Activated CD8-positive, alpha-beta memory T cell treated with anti-CD3 and anti-CD28 coated beads for 48 hours (primary cell): ENCODE data around the gene ARFGAP3.

ENCODE experiments used
- DNase-seq, 3 experiments: peaks; one replicate each; pipeline ENCODE4 v3.0.0-alpha.2; 2020; ENCODE audit warnings: low read depth in 2 of 3, low spot score in 2 of 3

The ARFGAP3 gene

GRCh38 chr22:42884616-42885375 is 27.7 kb upstream of the ARFGAP3 start:
- no peak for DNase-seq

- no peak for DNase-seq
Observed at GRCh38 chr22:42883970-42884369, 26.9 kb upstream of the ARFGAP3 start.

GRCh38 chr22:42883121-42883520 is 26.0 kb upstream of the ARFGAP3 start:
- DNase-seq: no peak

GRCh38 chr22:42881982-42882656 is 25.0 kb upstream of the ARFGAP3 start:
- DNase-seq: no peak

GRCh38 chr22:42881298-42881697 is 24.2 kb upstream of the ARFGAP3 start:
- DNase-seq: no peak

- DNase-seq: no peak
Observed at GRCh38 chr22:42880815-42881214, 23.7 kb upstream of the ARFGAP3 start.

- DNase-seq: no peak
Observed at GRCh38 chr22:42879371-42880021, 22.4 kb upstream of the ARFGAP3 start.

- no peak for DNase-seq
Observed at GRCh38 chr22:42878561-42879305, 21.7 kb upstream of the ARFGAP3 start.

GRCh38 chr22:42877597-42878340 is 20.7 kb upstream of the ARFGAP3 start:
- DNase-seq: no peak

GRCh38 chr22:42877158-42877557 is 20.1 kb upstream of the ARFGAP3 start:
- DNase-seq: no peak

GRCh38 chr22:42876041-42876440 is 19.0 kb upstream of the ARFGAP3 start:
- no peak for DNase-seq

GRCh38 chr22:42874010-42874409 is 16.9 kb upstream of the ARFGAP3 start:
- DNase-seq: no peak

- no peak for DNase-seq
Observed at GRCh38 chr22:42873356-42873755, 16.3 kb upstream of the ARFGAP3 start.

- no peak for DNase-seq
Observed at GRCh38 chr22:42872821-42873220, 15.7 kb upstream of the ARFGAP3 start.

- DNase-seq: no peak
Observed at GRCh38 chr22:42871146-42872050, 14.3 kb upstream of the ARFGAP3 start.

GRCh38 chr22:42869888-42870480 is 12.9 kb upstream of the ARFGAP3 start:
- no peak for DNase-seq

- DNase-seq: no peak
Observed at GRCh38 chr22:42869463-42869862, 12.4 kb upstream of the ARFGAP3 start.

GRCh38 chr22:42868751-42869251 is 11.7 kb upstream of the ARFGAP3 start:
- DNase-seq: no peak

- DNase-seq: no peak
Observed at GRCh38 chr22:42866100-42866499, 9.0 kb upstream of the ARFGAP3 start.
